ENCODE results near the gene CSTB. TPM values are rescaled to one million over a fixed set of nuclear protein-coding genes. Genes with fewer than 3 reads are reported as not detected.

The CSTB gene
- total and polyA plus RNA-seq, 2 of the 8 experiments (the other 6 are each of a cell fraction or from before 2014, with no cell fraction given), result 53.8 to 64.1 TPM

DNA sequence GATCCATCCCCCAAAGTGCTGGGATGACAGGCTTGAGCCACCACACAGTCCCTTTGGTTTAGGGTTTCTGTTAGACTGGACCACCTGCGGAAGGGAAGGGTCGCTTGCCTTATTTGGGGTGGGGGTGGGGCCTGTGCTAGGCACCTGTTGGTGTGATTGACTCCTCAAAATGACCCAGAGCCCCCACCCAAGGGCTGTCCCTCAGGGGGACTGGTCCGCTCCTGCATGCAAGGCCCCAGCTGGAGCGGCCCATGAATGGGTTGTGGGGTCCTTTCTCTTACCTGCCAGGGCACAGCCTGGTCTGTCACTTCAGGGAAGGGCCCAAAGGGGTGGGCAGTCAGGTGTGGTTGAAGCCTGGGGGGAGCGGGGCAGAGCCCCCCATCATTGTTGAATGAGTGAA is 1.8 kb upstream of the CSTB start (continued):
- TF ChIP-seq, protein P1, sequence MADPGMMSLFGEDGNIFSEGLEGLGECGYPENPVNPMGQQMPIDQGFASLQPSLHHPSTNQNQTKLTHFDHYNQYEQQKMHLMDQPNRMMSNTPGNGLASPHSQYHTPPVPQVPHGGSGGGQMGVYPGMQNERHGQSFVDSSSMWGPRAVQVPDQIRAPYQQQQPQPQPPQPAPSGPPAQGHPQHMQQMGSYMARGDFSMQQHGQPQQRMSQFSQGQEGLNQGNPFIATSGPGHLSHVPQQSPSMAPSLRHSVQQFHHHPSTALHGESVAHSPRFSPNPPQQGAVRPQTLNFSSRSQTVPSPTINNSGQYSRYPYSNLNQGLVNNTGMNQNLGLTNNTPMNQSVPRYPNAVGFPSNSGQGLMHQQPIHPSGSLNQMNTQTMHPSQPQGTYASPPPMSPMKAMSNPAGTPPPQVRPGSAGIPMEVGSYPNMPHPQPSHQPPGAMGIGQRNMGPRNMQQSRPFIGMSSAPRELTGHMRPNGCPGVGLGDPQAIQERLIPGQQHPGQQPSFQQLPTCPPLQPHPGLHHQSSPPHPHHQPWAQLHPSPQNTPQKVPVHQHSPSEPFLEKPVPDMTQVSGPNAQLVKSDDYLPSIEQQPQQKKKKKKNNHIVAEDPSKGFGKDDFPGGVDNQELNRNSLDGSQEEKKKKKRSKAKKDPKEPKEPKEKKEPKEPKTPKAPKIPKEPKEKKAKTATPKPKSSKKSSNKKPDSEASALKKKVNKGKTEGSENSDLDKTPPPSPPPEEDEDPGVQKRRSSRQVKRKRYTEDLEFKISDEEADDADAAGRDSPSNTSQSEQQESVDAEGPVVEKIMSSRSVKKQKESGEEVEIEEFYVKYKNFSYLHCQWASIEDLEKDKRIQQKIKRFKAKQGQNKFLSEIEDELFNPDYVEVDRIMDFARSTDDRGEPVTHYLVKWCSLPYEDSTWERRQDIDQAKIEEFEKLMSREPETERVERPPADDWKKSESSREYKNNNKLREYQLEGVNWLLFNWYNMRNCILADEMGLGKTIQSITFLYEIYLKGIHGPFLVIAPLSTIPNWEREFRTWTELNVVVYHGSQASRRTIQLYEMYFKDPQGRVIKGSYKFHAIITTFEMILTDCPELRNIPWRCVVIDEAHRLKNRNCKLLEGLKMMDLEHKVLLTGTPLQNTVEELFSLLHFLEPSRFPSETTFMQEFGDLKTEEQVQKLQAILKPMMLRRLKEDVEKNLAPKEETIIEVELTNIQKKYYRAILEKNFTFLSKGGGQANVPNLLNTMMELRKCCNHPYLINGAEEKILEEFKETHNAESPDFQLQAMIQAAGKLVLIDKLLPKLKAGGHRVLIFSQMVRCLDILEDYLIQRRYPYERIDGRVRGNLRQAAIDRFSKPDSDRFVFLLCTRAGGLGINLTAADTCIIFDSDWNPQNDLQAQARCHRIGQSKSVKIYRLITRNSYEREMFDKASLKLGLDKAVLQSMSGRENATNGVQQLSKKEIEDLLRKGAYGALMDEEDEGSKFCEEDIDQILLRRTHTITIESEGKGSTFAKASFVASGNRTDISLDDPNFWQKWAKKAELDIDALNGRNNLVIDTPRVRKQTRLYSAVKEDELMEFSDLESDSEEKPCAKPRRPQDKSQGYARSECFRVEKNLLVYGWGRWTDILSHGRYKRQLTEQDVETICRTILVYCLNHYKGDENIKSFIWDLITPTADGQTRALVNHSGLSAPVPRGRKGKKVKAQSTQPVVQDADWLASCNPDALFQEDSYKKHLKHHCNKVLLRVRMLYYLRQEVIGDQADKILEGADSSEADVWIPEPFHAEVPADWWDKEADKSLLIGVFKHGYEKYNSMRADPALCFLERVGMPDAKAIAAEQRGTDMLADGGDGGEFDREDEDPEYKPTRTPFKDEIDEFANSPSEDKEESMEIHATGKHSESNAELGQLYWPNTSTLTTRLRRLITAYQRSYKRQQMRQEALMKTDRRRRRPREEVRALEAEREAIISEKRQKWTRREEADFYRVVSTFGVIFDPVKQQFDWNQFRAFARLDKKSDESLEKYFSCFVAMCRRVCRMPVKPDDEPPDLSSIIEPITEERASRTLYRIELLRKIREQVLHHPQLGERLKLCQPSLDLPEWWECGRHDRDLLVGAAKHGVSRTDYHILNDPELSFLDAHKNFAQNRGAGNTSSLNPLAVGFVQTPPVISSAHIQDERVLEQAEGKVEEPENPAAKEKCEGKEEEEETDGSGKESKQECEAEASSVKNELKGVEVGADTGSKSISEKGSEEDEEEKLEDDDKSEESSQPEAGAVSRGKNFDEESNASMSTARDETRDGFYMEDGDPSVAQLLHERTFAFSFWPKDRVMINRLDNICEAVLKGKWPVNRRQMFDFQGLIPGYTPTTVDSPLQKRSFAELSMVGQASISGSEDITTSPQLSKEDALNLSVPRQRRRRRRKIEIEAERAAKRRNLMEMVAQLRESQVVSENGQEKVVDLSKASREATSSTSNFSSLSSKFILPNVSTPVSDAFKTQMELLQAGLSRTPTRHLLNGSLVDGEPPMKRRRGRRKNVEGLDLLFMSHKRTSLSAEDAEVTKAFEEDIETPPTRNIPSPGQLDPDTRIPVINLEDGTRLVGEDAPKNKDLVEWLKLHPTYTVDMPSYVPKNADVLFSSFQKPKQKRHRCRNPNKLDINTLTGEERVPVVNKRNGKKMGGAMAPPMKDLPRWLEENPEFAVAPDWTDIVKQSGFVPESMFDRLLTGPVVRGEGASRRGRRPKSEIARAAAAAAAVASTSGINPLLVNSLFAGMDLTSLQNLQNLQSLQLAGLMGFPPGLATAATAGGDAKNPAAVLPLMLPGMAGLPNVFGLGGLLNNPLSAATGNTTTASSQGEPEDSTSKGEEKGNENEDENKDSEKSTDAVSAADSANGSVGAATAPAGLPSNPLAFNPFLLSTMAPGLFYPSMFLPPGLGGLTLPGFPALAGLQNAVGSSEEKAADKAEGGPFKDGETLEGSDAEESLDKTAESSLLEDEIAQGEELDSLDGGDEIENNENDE (IDR thresholded peaks at IDR 0.05; ENCODE audit: insufficient replicate concordance, low read length), result no peak
